ENCODE results near the gene KLF5. TPM values are rescaled to one million over a fixed set of nuclear protein-coding genes. Genes with fewer than 3 reads are reported as not detected.

Gene KLF5
- total RNA-seq, 1 experiment from 2014 or later: 59.2 TPM

DNA sequence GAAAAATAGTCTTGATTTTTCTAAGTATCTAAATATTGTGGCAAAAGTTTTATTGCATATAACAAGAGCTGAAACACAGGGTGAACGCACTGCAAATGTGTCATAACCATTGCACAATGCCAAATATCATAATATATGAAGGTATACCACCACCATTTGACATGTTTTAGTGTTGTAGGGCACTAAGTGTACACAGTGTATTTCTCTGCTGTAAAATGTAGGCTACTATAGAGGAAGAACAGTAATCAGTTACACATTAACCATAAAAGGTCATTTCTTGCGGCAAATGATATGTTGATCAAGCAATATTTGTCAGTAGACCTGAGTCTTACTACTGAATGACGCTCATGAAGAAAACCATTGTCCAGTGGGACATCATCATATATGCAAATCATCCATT is 18.3 kb upstream of the KLF5 start:
- Histone ChIP-seq H2AFZ (ENCODE audit: low read depth, low read length, poor library complexity, severe bottlenecking) (no peak overlapping the region), H3K9me2 (ENCODE audit: insufficient read depth) (no peaks in the 10 kb centered on the region), H4K20me1 (ENCODE audit: insufficient read depth) (no peaks in the 10 kb centered on the region), H3K36me3 (ENCODE audit: control insufficient read depth in 1 of 2, insufficient read depth in 2 of 2, low read length in 2 of 2) (no peaks in the 10 kb centered on the region), H3K4me3 (replicated peaks in 1 of 2; ENCODE audit: low read depth in 1 of 2, low read length in 2 of 2) (no peak overlapping the region), H3K4me1 (ENCODE audit: control insufficient read depth in 1 of 2, insufficient read depth in 2 of 2, low read length in 2 of 2) (no peaks in the 10 kb centered on the region), H3K27me3 (ENCODE audit: insufficient read depth, low read length) (no peaks in the 10 kb centered on the region), H3K9me3 (ENCODE audit: control insufficient read depth in 1 of 2, insufficient read depth in 1 of 2, low read depth in 1 of 2, low read length in 2 of 2) (no peaks in the 10 kb centered on the region), H3K27ac (ENCODE audit: low read depth, low read length) (no peak overlapping the region), H3K4me2 (ENCODE audit: low read length) (no peak overlapping the region), H3K79me2 (ENCODE audit: insufficient read depth, low read length) (no peaks in the 10 kb centered on the region), H3K9ac (ENCODE audit: low read length) (no peak overlapping the region)
- no peak for TF ChIP-seq CBX3 (IDR thresholded peaks at IDR 0.05; ENCODE audit: low read depth)
- POLR2A ChIA-PET: no interaction called here
- BruUV-seq (replicated peaks): no TSS peak
- DNase-seq (ENCODE audit: low read depth, low spot score) (no peak), ATAC-seq (no peak)
- RAD21 ChIA-PET (ENCODE audit: low non-redundant PET in 1 of 2, low total read pairs in 2 of 2, uncharacterized antibody in 2 of 2, unreplicated experiment in 2 of 2): no interaction called here
- CTCF ChIA-PET: no interaction called here
- intact Hi-C loops (cut with micrococcal nuclease): no loop called here

DNA sequence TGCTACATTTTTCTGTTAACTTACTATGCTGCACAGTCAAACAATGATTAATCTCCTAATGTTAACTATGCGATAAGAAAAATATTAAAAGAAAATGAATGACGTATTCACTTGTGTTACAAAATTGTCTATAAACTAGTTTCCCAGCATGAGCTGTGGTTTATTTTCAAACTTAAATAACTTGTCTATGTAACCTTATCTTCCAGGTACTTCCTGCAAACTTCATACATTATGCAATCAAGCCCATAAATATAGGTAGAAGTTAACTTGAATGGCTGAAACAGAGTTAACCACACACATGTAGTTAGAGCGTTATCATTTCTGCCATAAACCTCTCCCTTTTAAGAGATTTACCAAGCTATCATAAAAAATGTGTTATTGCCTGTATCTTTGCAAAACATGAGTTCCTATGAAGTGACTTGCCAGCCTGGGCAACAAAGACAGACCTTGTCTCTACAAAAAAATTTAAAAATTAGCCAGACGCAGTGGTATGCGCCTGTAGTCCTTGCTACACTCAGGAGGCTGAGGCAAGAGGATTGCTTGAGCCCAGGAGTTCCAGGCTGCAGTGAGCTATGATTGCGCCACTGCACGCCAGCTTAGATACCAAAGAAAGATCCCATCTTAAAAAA is 17.7 kb upstream of the KLF5 start:
- no peak for DNase-seq (ENCODE audit: low read depth, low spot score)
- Histone ChIP-seq H3K79me2 (ENCODE audit: insufficient read depth, low read length) (no peaks in the 10 kb centered on the region), H3K9me2 (ENCODE audit: insufficient read depth) (no peaks in the 10 kb centered on the region), H4K20me1 (ENCODE audit: insufficient read depth) (no peaks in the 10 kb centered on the region), H3K27ac (ENCODE audit: low read depth, low read length) (no peak overlapping the region), H3K27me3 (ENCODE audit: insufficient read depth, low read length) (no peaks in the 10 kb centered on the region), H3K4me1 (ENCODE audit: control insufficient read depth in 1 of 2, insufficient read depth in 2 of 2, low read length in 2 of 2) (no peaks in the 10 kb centered on the region), H3K4me3 (replicated peaks in 1 of 2; ENCODE audit: low read depth in 1 of 2, low read length in 2 of 2) (no peak overlapping the region), H3K9me3 (ENCODE audit: control insufficient read depth in 1 of 2, insufficient read depth in 1 of 2, low read depth in 1 of 2, low read length in 2 of 2) (no peaks in the 10 kb centered on the region), H3K36me3 (ENCODE audit: control insufficient read depth in 1 of 2, insufficient read depth in 2 of 2, low read length in 2 of 2) (no peaks in the 10 kb centered on the region), H3K4me2 (ENCODE audit: low read length) (no peak overlapping the region), H3K9ac (ENCODE audit: low read length) (no peak overlapping the region), H2AFZ (ENCODE audit: low read depth, low read length, poor library complexity, severe bottlenecking) (no peak overlapping the region)
- ATAC-seq: no peak
- intact Hi-C loops (cut with micrococcal nuclease): no loop called here
- RAD21 ChIA-PET (ENCODE audit: low non-redundant PET in 1 of 2, low total read pairs in 2 of 2, uncharacterized antibody in 2 of 2, unreplicated experiment in 2 of 2): no interaction called here
- no TSS peak for BruUV-seq (replicated peaks)
- POLR2A ChIA-PET: no interaction called here
- TF ChIP-seq SRF (IDR thresholded peaks at IDR 0.05; ENCODE audit: low read depth) (no peak), ZFX (IDR thresholded peaks at IDR 0.05) (no peak), TCF7L2 (IDR thresholded peaks at IDR 0.05; ENCODE audit: borderline replicate concordance, extremely low read depth, insufficient read depth, insufficient read length) (no peak), CBX3 (IDR thresholded peaks at IDR 0.05; ENCODE audit: low read depth) (no peak), RAD21 (IDR thresholded peaks at IDR 0.05; ENCODE audit: low read depth) (no peak), EZH2 (IDR thresholded peaks at IDR 0.05) (no peak), POLR2A (IDR thresholded peaks at IDR 0.05; ENCODE audit: borderline replicate concordance, extremely low read depth, insufficient read depth, insufficient read length) (no peak), JUND (IDR thresholded peaks at IDR 0.05) (no peak), SIN3A (IDR thresholded peaks at IDR 0.05; ENCODE audit: low read depth) (no peak), FOSL1 (IDR thresholded peaks at IDR 0.05; ENCODE audit: low read depth) (no peak), ELF1 (IDR thresholded peaks at IDR 0.05; ENCODE audit: borderline replicate concordance, low read depth) (no peak), POLR2AphosphoS5 (IDR thresholded peaks at IDR 0.05; ENCODE audit: low read depth, low read length) (no peak), SP1 (IDR thresholded peaks at IDR 0.05; ENCODE audit: low read depth) (no peak), YY1 (IDR thresholded peaks at IDR 0.05; ENCODE audit: extremely low read depth, insufficient replicate concordance, low read depth, low read length) (no peak)
- TF ChIP-seq, protein P1, sequence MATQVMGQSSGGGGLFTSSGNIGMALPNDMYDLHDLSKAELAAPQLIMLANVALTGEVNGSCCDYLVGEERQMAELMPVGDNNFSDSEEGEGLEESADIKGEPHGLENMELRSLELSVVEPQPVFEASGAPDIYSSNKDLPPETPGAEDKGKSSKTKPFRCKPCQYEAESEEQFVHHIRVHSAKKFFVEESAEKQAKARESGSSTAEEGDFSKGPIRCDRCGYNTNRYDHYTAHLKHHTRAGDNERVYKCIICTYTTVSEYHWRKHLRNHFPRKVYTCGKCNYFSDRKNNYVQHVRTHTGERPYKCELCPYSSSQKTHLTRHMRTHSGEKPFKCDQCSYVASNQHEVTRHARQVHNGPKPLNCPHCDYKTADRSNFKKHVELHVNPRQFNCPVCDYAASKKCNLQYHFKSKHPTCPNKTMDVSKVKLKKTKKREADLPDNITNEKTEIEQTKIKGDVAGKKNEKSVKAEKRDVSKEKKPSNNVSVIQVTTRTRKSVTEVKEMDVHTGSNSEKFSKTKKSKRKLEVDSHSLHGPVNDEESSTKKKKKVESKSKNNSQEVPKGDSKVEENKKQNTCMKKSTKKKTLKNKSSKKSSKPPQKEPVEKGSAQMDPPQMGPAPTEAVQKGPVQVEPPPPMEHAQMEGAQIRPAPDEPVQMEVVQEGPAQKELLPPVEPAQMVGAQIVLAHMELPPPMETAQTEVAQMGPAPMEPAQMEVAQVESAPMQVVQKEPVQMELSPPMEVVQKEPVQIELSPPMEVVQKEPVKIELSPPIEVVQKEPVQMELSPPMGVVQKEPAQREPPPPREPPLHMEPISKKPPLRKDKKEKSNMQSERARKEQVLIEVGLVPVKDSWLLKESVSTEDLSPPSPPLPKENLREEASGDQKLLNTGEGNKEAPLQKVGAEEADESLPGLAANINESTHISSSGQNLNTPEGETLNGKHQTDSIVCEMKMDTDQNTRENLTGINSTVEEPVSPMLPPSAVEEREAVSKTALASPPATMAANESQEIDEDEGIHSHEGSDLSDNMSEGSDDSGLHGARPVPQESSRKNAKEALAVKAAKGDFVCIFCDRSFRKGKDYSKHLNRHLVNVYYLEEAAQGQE (IDR thresholded peaks at IDR 0.05; ENCODE audit: low read depth): no peak
- TF ChIP-seq, protein P2, sequence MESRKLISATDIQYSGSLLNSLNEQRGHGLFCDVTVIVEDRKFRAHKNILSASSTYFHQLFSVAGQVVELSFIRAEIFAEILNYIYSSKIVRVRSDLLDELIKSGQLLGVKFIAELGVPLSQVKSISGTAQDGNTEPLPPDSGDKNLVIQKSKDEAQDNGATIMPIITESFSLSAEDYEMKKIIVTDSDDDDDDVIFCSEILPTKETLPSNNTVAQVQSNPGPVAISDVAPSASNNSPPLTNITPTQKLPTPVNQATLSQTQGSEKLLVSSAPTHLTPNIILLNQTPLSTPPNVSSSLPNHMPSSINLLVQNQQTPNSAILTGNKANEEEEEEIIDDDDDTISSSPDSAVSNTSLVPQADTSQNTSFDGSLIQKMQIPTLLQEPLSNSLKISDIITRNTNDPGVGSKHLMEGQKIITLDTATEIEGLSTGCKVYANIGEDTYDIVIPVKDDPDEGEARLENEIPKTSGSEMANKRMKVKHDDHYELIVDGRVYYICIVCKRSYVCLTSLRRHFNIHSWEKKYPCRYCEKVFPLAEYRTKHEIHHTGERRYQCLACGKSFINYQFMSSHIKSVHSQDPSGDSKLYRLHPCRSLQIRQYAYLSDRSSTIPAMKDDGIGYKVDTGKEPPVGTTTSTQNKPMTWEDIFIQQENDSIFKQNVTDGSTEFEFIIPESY (IDR thresholded peaks at IDR 0.05; ENCODE audit: extremely low read depth, insufficient replicate concordance, low read length): no peak
- TF ChIP-seq, protein P3, sequence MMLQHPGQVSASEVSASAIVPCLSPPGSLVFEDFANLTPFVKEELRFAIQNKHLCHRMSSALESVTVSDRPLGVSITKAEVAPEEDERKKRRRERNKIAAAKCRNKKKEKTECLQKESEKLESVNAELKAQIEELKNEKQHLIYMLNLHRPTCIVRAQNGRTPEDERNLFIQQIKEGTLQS (IDR thresholded peaks at IDR 0.05): no peak
- CTCF ChIA-PET: no interaction called here

Measured in HCT116 (cell line).